ENCODE measurements around the gene FGFBP2.

FGFBP2 gene

GRCh38 chr4:15963001-15963451, at the start of gene FGFBP2:
Gene FGFBP2, minus strand, starts transcription at chr4:15963175. Its CDS starts 46 bp downstream, at chr4:15963129.
- DNase-seq = no peak

GRCh38 chr4:16011173-16011572, 48.2 kb upstream of the FGFBP2 start:
- no peak for DNase-seq

GRCh38 chr4:16009153-16009552, 46.2 kb upstream of the FGFBP2 start:
- no peak for DNase-seq

- DNase-seq = no peak
Observed at GRCh38 chr4:16007471-16008095, 44.6 kb upstream of the FGFBP2 start.

- DNase-seq = no peak
Observed at GRCh38 chr4:16006771-16007446, 43.9 kb upstream of the FGFBP2 start.

- no peak for DNase-seq
Observed at GRCh38 chr4:16005676-16006075, 42.7 kb upstream of the FGFBP2 start.

- no peak for DNase-seq
Observed at GRCh38 chr4:16001484-16001858, 38.5 kb upstream of the FGFBP2 start.

GRCh38 chr4:16000708-16001483, 37.9 kb upstream of the FGFBP2 start:
- no peak for DNase-seq

GRCh38 chr4:15996773-15997172, 33.8 kb upstream of the FGFBP2 start:
- DNase-seq = no peak

- no peak for DNase-seq
Observed at GRCh38 chr4:15995826-15996225, 32.9 kb upstream of the FGFBP2 start.

GRCh38 chr4:15992167-15992485, 29.2 kb upstream of the FGFBP2 start:
- DNase-seq = no peak

GRCh38 chr4:15990570-15991285, 27.8 kb upstream of the FGFBP2 start:
- no peak for DNase-seq

- no peak for DNase-seq
Observed at GRCh38 chr4:15989424-15989823, 26.4 kb upstream of the FGFBP2 start.

GRCh38 chr4:15988222-15988621, 25.2 kb upstream of the FGFBP2 start:
- no peak for DNase-seq

- no peak for DNase-seq
Observed at GRCh38 chr4:15986907-15987306, 23.9 kb upstream of the FGFBP2 start.

GRCh38 chr4:15983610-15984009, 20.6 kb upstream of the FGFBP2 start:
- no peak for DNase-seq

- DNase-seq = no peak
Observed at GRCh38 chr4:15982842-15983524, 20.0 kb upstream of the FGFBP2 start.

GRCh38 chr4:15976456-15977447, 13.8 kb upstream of the FGFBP2 start:
- no peak for DNase-seq

- no peak for DNase-seq
Observed at GRCh38 chr4:15971068-15971801, 8.3 kb upstream of the FGFBP2 start.

GRCh38 chr4:15968551-15969300, 5.8 kb upstream of the FGFBP2 start:
- DNase-seq = no peak

Measured in NCI-H1417 treated with DMSO at 0.1 percent for 48 hours (cell line).